HG02884 (cell line): ENCODE results near the gene C4A.
"Not testable (repeated sequence)": the region's sequence is repeated elsewhere in the genome, so short reads cannot be mapped to it uniquely, and the experiment has no call there.

Experiments
- ATAC-seq: cut with Tn5 transposase; IDR thresholded peaks from one replicate; pipeline ENCODE4 v1.9.1; 2021; ENCODE audit warnings: mild to moderate bottlenecking, moderate library complexity; ENCODE audit not compliant: unreplicated experiment

Gene C4A

GRCh38 chr6:32014547-32014946 lies 32.7 kb downstream of the C4A start, which contains the start of gene C4B:
Gene C4B, plus strand, starts transcription at chr6:32014795. Its CDS starts 51 bp downstream, at chr6:32014846.
- not testable (repeated sequence) for ATAC-seq

GRCh38 chr6:32022100-32022499 lies 40.2 kb downstream of the C4A start:
- ATAC-seq = not testable (repeated sequence)

- ATAC-seq = not testable (repeated sequence)
Observed at GRCh38 chr6:32028631-32029030, 46.8 kb downstream of the C4A start.

- not testable (repeated sequence) for ATAC-seq
Observed at GRCh38 chr6:32029553-32029952, 47.7 kb downstream of the C4A start.

GRCh38 chr6:32035283-32036013 lies 53.6 kb downstream of the C4A start:
- ATAC-seq = not testable (repeated sequence)

GRCh38 chr6:32037136-32037535 lies 55.3 kb downstream of the C4A start:
- ATAC-seq = not testable (repeated sequence)

- ATAC-seq = not testable (repeated sequence)
Observed at GRCh38 chr6:32037598-32038524, 56.0 kb downstream of the C4A start, which contains the start of gene CYP21A2. Gene CYP21A2, plus strand, starts transcription at chr6:32038415. Its CDS starts 8 bp downstream, at chr6:32038423.

GRCh38 chr6:32038878-32039277 lies 57.0 kb downstream of the C4A start:
- ATAC-seq = not testable (repeated sequence)

- ATAC-seq = not testable (repeated sequence)
Observed at GRCh38 chr6:32039321-32040274, 57.7 kb downstream of the C4A start.

- not testable (repeated sequence) for ATAC-seq
Observed at GRCh38 chr6:32040299-32041049, 58.6 kb downstream of the C4A start.

GRCh38 chr6:32041050-32041321 lies 59.1 kb downstream of the C4A start:
- not testable (repeated sequence) for ATAC-seq

GRCh38 chr6:32041385-32041784 lies 59.5 kb downstream of the C4A start:
- ATAC-seq = not testable (repeated sequence)

- ATAC-seq = not testable (repeated sequence)
Observed at GRCh38 chr6:32042276-32042675, 60.4 kb downstream of the C4A start.

- ATAC-seq = not testable (repeated sequence)
Observed at GRCh38 chr6:32043589-32044380, 61.9 kb downstream of the C4A start.

GRCh38 chr6:32044916-32045315 lies 63.1 kb downstream of the C4A start:
- ATAC-seq = not testable (repeated sequence)

- no peak for ATAC-seq
Observed at GRCh38 chr6:32045811-32046449, 64.1 kb downstream of the C4A start.

- no peak for ATAC-seq
Observed at GRCh38 chr6:32046450-32047083, 64.7 kb downstream of the C4A start.

- ATAC-seq = no peak
Observed at GRCh38 chr6:32047084-32047478, 65.2 kb downstream of the C4A start.
